Hematopoietic multipotent progenitor cell treated with erythropoietin and hydrocortisone succinate and interleukin-3 and kit ligand, for 8 days (in vitro differentiated cells): ENCODE results near the gene USP1.

Experiments
- DNase-seq: peaks from one replicate; pipeline ENCODE4 v3.0.0-alpha.2; 2015

USP1 gene

DNA sequence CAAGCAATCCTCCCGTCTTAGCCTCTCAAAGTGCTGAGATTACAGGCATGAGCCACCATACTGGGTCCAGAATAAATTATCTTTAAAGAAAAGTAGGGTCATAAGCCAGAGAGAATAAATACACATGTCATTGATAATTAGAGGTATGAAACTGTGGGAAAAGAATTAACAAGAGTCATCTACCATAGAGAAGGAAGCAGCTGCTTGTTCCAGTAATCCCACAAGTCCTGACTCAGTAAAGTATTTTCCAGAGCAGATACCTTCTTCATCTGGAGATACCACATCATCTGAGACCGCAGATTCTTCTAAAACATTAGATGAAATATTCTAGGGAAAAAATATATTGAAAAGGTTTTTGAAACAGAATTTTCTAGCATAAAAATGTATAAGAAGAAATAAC lies 55.7 kb downstream of the USP1 start:
- no peak for DNase-seq

DNA sequence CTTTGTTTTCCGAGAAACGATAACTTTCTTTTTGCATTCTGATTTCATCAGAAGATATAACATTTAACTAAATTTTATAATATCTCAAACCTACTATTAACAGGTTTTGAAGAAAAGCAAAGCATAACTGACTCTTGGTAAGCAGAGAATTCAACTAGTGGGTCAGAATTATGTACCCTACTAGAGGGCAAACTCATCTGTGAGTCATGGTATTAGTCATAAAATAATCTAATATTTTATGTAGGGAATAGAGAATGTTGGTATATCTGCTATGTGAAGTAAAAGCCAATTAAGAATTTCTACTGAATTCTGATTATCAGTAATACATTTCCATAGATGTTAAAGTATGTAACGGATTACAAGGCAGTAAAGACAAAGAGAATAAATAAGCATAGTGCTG lies 56.8 kb downstream of the USP1 start:
- no peak for DNase-seq

DNA sequence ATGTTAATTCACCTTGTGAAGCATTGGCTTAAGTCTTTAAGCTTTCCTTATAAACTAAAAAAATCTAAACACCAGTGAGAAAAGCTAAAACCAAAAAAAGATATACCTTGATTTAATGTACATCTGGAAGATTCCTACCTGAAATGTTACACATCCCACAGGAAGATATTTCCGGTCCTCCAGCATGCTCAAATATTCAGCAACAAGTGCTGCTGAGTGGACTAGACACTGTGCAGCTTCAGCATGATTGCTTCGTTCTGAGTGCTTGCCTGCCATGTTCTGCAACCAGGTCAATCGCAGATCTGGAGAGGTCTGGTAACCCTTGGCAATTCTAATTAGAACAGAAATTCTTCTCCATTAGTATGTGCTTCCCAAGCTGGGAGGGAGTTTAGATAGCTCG lies 57.3 kb downstream of the USP1 start:
- DNase-seq, result no peak

DNA sequence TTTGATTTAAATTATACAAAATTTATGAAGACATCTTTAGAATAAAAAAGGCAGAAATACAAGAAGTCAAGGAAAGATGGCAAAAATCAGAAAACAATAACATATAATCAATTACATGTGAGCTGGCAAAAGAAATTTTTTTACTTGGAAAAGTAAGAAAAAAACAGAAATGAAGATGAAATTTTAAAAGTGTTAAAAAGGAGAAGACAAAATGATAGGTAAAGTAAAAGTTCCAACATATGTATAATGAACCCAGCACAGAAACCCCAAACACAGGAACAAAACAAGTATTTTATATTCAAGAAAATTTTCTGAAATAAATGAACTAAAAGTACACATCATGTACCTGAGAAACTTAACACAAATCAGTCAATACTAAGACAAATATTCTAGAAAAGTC lies 63.4 kb downstream of the USP1 start:
- DNase-seq, result no peak
